ENCODE results near the gene ARL14EP.

ARL14EP gene
- 38.9 to 54.3 (median 43.2) reads per million in 4 experiments for total RNA-seq

- DNase-seq = peak; percentile 71
Measured at GRCh38 chr11:30322826-30323710, at the start of gene ARL14EP. TSS of gene ARL14EP (plus strand) at chr11:30323104. CDS start at chr11:30330949, 7,845 bp downstream.

- no peak for DNase-seq
Measured at GRCh38 chr11:30277176-30277575, 45.7 kb upstream of the ARL14EP start.

- no peak for DNase-seq
Measured at GRCh38 chr11:30279796-30280195, 43.1 kb upstream of the ARL14EP start.

GRCh38 chr11:30281476-30282288 is 41.2 kb upstream of the ARL14EP start:
- no peak for DNase-seq

GRCh38 chr11:30282289-30282631 is 40.6 kb upstream of the ARL14EP start:
- DNase-seq = no peak

- no peak for DNase-seq
Measured at GRCh38 chr11:30284836-30285235, 38.1 kb upstream of the ARL14EP start.

- no peak for DNase-seq
Measured at GRCh38 chr11:30285416-30286121, 37.3 kb upstream of the ARL14EP start.

- no peak for DNase-seq
Measured at GRCh38 chr11:30291331-30291730, 31.6 kb upstream of the ARL14EP start.

- no peak for DNase-seq
Measured at GRCh38 chr11:30292545-30292944, 30.4 kb upstream of the ARL14EP start.

- no peak for DNase-seq
Measured at GRCh38 chr11:30295178-30295885, 27.6 kb upstream of the ARL14EP start.

GRCh38 chr11:30304620-30305019 is 18.3 kb upstream of the ARL14EP start:
- DNase-seq = no peak

- DNase-seq = no peak
Measured at GRCh38 chr11:30310623-30311022, 12.3 kb upstream of the ARL14EP start.

- DNase-seq = no peak
Measured at GRCh38 chr11:30311189-30311588, 11.7 kb upstream of the ARL14EP start.

- DNase-seq = no peak
Measured at GRCh38 chr11:30312243-30312642, 10.7 kb upstream of the ARL14EP start.

- DNase-seq = no peak
Measured at GRCh38 chr11:30313580-30313979, 9.3 kb upstream of the ARL14EP start.

- no peak for DNase-seq
Measured at GRCh38 chr11:30314625-30315024, 8.3 kb upstream of the ARL14EP start.

GRCh38 chr11:30316237-30316636 is 6.7 kb upstream of the ARL14EP start:
- DNase-seq = no peak

- no peak for DNase-seq
Measured at GRCh38 chr11:30317030-30317429, 5.9 kb upstream of the ARL14EP start.

GRCh38 chr11:30321321-30321720 is 1.6 kb upstream of the ARL14EP start:
- DNase-seq = no peak

- no peak for DNase-seq
Measured at GRCh38 chr11:30322191-30322590, 713 bp upstream of the ARL14EP start.

GRCh38 chr11:30326114-30326778 is 3.3 kb downstream of the ARL14EP start:
- no peak for DNase-seq

GRCh38 chr11:30326906-30327305 is 4.0 kb downstream of the ARL14EP start:
- DNase-seq = no peak
